Subcutaneous adipose tissue (tissue), 4 donors: ENCODE measurements around the gene M1AP. TPM values are rescaled to one million over a fixed set of nuclear protein-coding genes. Genes with fewer than 3 reads are reported as not detected.

Experiments used
- total RNA-seq, 4 donors: library from RNA; depleted of rRNA; stranded (reverse); fragments of >200 nt; gene quantifications; one replicate each; pipeline ENCODE4 v1.1.0, GENCODE V29; 2016
- TF ChIP-seq, protein P1 (sequence below): fragments of 450-650 bp; IDR thresholded peaks from one replicate; pipeline ENCODE4 v1.5.1; 2016; ENCODE audit warnings: low read depth, mild to moderate bottlenecking, control low read depth, antibody characterized with exemption, moderate library complexity

M1AP gene
- total RNA-seq, 4 donors from 2014 or later, result 0.33 to 3.9 (median 2.0) TPM

DNA sequence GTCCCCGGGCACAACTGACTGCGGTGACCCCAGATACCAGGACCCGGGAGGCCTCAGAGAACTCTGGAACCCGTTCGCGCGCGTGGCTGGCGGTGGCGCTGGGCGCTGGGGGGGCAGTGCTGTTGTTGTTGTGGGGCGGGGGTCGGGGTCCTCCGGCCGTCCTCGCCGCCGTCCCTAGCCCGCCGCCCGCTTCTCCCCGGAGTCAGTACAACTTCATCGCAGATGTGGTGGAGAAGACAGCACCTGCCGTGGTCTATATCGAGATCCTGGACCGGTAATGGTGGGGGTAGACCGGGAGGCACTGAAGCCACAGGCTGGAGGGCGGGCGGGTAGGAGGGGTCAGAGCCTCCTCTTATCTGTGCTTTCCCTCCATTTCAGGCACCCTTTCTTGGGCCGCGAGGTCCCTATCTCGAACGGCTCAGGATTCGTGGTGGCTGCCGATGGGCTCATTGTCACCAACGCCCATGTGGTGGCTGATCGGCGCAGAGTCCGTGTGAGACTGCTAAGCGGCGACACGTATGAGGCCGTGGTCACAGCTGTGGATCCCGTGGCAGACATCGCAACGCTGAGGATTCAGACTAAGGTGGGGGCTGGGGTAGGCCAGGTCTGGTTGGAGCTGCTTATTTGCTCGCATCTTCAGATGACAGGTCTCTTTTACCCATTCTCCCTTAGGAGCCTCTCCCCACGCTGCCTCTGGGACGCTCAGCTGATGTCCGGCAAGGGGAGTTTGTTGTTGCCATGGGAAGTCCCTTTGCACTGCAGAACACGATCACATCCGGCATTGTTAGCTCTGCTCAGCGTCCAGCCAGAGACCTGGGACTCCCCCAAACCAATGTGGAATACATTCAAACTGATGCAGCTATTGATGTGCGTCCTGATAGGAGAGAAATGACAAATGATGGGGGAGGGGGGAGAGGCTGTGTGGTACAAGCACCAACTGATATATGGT, 117.6 kb downstream of the M1AP start:
- TF ChIP-seq, protein P1, sequence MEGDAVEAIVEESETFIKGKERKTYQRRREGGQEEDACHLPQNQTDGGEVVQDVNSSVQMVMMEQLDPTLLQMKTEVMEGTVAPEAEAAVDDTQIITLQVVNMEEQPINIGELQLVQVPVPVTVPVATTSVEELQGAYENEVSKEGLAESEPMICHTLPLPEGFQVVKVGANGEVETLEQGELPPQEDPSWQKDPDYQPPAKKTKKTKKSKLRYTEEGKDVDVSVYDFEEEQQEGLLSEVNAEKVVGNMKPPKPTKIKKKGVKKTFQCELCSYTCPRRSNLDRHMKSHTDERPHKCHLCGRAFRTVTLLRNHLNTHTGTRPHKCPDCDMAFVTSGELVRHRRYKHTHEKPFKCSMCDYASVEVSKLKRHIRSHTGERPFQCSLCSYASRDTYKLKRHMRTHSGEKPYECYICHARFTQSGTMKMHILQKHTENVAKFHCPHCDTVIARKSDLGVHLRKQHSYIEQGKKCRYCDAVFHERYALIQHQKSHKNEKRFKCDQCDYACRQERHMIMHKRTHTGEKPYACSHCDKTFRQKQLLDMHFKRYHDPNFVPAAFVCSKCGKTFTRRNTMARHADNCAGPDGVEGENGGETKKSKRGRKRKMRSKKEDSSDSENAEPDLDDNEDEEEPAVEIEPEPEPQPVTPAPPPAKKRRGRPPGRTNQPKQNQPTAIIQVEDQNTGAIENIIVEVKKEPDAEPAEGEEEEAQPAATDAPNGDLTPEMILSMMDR, result no peak

DNA sequence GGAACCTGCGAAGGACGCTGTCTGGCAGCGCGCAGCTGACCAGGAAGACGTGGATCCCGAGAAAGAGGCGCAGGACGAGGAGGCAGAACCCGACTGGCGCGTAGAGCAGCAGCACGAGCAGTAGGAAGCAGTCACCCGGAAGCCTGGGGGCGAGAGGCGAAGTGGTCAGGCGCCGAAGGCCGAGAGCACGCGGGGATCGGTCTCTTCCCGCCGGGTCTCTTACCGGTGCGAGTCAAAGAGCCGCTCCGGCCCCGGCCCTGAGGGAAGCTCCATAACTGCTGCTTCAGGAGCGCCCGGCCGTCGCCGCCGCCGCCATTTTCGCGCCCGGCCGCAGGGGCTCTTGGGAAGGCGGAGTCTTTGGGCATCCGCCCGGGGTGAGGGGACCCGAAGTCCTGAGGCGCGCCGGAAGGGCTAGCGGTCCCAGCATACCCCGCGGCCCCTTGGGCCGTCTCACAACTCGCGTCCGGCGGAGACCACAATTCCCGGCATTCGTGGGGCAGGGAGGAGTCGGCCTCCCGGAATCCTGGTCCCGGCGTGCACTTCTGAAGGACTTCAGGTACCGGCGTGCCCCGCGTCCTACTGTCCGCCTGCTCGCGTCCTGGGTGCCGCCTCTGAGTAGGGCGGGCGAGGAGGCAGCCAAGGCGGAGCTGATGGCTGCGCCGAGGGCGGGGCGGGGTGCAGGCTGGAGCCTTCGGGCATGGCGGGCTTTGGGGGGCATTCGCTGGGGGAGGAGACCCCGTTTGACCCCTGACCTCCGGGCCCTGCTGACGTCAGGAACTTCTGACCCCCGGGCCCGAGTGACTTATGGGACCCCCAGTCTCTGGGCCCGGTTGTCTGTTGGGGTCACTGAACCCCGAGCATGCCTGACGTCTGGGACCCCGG, 118.5 kb downstream of the M1AP start, which contains the start of the genes AUP1 and HTRA2:
Gene AUP1 (minus strand): TSS at position 350 of the 882 bp plus-strand sequence. CDS start 77 bp downstream, at position 273.
Gene HTRA2 (plus strand): TSS at position 577 of the 882 bp plus-strand sequence. CDS start 74 bp downstream, at position 651.
- TF ChIP-seq, protein P1, result no peak

DNA sequence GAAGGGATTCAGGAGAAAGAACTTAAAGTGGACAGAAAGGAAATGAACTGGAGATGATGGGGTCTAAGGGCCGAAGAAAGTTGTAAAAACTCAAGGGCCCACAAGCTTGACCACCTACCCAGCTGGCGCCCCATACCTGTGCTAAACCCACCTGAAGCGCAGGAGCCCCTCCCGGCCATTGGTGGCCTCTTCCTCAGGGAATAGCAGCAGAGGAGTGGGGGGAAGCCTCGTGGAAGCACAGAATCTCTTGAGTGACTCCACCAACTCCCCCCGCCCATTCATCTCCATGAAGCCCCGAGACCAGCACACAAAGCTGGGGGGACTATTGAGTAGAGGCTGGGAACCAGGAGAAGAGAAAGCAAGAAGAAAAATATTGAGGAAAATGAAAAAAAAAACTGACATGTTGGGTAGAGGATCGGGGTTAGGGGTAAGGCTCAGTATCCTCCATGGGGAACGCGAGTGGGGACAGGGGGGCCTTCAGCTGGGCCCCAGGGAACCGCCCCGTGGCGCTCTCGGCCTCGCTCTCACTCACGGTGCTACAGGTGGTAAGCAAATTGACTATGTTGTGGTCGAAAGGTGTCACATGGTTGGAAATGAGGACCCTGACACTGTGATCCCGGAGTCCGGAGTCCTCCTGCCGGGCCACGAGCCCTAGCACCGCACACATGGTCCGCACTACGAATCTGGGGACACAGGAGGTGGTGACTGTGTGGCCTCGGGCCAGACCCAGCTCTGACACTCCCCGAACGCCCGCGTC, 119.4 kb downstream of the M1AP start:
- TF ChIP-seq, protein P1, result no peak

DNA sequence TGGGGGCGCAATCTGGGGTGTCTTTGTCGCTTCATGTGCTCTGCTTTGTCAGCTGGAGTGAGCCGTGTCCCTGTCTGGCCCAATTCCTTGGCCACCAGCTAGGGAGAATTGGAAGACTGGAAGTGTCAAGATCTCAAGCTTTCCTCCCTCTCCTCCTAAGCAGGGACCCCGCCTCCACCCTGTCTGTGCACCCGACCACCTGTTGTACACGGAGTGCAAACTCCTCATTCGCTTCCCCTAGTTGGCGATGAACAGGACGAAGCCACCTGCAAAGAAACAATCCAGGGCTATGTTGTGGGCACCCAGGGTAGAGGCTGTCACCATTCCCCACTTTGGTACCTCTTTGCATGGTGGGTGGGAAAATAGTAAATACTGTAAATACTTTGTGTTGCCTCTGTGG, 120.4 kb downstream of the M1AP start:
- TF ChIP-seq, protein P1, result no peak

DNA sequence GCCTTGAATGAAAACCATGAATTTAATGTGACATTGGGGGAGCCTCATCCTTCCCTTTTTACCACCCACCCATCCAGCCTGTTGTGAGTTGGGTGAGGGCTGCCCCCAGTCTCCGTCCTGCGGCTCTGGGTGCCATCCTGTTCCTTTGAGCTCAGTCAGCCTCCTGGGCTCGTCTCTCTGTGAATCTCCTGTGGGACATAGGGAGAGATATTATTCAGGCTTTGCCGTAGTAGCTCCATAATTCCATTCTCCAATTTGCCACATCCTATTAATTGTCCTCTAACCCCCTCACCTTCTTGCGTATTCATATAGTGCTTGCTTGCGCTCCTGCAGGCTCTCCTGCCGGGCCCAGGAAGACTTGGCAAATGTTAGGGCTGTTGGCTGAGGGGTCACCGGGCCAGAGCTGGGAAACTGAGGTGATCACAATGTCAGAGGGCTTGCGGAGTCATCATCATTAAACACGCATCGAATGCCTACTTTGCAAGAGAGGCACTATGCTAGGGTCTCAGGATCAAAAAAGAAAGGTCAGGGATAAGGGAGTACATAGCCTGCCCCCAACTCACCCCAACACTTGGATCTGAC, 121.4 kb downstream of the M1AP start:
- TF ChIP-seq, protein P1, result no peak

DNA sequence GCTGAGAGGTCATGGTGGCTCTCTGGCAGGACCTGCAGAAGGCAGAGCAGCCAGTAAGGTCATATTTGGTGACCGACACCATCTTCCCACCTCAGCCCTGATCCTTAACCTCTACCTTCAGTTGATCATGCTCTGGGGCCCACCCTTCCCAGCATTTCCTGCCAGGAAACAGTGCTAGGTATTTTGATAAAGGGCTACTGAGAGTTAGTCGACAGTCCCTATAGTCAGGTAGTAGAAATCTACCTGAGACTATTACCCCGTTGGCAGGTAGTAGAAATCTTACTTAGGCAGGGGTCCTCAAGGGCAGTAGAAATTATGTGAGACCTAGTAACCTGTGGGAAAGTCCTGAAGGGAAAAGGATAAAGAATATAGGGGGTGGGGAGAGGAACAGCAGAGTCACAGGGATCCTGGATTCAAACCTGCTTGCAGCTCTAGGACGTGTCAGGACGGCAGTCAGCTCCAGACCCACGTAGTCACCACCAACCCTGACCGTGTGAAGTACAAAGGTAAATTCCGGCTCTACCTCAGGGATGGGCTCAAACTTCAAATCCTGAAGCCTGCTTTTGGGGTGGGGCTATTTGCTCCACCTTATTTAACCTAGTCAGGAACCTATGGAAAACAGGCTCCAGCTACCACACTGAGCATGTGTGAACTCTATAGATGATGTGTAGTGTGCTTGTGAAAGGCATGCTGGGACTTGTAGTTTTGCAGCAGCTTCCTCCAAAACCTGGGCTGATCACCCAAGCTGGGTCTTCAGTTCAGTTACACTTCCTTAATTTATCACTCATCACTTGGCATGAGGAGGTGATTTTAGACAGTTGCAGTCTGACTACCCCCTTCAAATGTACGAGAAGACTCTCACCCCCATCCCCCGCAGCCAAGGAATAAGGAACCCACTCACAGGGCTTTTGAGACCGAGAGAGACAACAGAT, 122.1 kb downstream of the M1AP start, which contains the start of gene DQX1:
Gene DQX1 (minus strand): TSS at position 515 of the 932 bp plus-strand sequence. CDS start 502 bp downstream, at position 13.
- TF ChIP-seq, protein P1, result no peak
